GM18508 (cell line): ENCODE data around the gene MAD1L1.

ENCODE experiments used
- ATAC-seq: cut with Tn5 transposase; IDR thresholded peaks from one replicate; pipeline ENCODE4 v1.9.1; 2021; ENCODE audit warnings: moderate number of reproducible peaks; ENCODE audit not compliant: insufficient read depth, unreplicated experiment

MAD1L1 gene

DNA sequence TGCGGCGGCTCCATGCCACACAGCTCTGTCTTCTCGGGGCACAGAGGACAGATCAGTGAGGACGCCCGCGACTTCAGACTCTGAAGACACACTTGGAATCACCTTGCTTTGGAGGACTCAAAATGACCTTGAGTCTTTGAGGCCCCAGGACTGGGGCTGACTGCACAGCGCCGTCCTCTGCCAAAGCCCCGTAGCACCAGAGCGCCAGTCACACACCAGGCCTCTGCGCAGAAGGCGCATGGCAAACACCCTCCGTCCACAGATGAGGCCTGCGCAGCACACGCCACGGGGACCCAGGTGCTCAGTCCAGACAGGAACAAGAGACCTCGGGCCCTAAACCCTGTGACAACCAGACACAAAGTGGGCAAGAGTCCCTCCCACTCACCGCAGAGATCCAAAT is 134.7 kb downstream of the MAD1L1 start:
- ATAC-seq: no peak

DNA sequence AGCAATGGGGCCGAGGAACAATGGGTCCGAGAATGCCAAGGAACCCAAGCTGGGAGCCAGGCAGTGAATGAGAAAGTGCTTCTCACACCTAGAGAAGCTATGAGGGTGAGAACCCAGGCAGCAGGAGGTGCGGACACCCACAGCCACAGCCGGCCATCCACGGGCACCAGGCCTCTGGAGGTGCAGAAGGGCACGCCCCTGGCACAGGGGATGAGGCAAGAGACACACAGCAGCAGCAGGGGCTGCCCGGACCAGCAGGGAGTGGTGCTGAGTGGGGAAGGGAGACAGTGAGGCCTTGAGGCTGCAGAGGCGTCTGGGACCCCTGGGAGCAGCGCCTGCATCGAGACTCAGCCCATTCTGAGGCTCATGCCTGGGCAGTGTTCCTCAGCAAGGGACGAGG is 135.3 kb downstream of the MAD1L1 start:
- ATAC-seq: no peak

DNA sequence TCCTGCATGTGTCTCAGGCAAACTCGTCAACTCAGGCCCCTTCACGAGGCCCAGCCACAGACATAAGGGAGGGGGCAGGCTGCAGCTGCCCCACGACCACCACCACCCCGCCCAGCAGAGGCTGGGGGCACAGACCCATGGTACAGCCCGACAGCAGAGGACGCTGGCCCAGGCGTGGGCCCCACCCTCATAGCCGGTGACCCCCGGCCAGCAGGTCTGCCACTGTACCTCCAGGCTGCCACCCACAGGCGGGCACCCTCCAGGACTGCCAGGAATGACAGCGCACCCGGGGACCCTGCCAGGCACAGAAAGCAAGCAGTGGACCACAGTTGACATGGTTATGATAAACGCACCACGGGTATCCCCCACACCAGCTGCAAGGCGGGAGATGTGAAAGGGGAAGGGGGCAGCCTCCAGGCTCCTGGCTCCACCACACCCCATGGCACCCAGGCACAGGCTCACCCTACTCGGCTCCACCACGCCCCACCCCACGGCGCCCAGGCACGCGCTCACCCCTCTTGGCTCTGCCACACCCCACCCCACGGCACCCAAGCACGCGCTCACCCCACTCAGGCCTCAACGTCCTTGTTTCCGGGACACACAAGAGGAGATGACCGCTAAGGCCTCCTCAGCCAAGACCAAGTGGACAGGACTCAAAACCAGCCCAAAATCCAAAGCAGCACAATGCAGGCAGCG is 135.9 kb downstream of the MAD1L1 start:
- ATAC-seq: no peak

DNA sequence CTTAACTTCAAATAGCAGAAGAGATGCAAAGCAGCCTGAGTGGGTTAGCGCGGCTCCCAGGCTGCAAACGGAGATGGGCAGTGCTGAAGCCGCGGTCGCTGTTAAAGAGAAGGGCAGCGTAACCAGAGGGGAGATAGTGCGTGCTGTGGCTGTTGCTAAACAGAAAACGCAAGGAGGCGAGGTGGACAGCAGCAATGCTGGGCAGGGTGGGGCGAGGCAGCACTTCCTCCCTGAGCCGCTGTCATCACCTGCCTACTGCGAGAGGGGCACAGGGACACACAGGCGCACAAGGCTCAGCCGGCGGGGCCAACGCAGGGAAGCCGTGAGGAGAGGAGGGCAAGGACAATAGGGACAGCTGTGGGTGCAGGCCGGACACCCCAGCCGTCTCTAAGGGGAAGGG is 137.3 kb downstream of the MAD1L1 start:
- no peak for ATAC-seq

DNA sequence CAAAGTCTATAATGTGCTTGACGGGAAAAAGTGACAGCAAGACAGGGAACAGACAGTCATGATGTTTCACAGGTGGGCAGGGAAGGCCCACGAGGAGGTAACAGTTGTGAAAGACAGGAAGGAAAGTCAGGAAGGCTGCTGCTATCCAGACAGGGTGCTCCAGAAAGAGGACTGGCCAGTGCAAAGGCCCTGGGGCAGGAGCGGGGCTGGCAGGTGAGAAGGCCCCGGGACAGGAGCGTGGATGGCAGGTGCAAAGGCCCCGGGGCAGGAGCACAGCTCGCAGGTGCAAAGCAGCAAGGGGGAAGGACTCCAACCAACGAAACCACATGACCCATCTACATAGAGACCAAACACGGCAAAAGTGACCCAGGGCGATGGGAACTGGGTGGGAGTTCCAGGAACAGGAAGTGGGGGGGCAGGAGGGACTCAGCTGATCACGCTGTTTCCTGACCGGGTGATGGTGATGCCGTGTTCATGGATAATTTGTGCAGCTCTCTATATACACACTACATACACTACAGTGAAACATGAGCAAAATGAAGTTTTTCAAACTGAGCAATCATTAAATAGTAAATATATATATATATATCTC is 138.2 kb downstream of the MAD1L1 start:
- no peak for ATAC-seq

DNA sequence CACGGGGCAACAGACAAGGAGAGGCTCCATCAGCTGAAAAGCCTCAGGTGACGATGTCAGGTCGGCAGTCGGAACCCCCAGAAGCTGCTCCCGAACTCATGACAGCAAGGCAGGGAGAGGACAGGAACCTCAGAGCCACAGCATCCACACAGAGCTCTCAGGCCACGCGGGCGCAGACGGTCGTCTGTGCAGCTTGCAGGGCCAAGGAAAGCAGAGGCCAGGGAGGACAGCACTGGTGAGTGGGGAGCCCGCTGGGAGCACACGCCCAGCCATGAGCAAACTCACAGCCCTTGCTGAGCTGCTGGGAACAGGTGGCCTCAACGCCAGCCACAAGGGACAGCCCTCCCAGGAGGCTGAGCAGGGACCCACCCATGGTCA is 138.9 kb downstream of the MAD1L1 start:
- ATAC-seq: no peak

DNA sequence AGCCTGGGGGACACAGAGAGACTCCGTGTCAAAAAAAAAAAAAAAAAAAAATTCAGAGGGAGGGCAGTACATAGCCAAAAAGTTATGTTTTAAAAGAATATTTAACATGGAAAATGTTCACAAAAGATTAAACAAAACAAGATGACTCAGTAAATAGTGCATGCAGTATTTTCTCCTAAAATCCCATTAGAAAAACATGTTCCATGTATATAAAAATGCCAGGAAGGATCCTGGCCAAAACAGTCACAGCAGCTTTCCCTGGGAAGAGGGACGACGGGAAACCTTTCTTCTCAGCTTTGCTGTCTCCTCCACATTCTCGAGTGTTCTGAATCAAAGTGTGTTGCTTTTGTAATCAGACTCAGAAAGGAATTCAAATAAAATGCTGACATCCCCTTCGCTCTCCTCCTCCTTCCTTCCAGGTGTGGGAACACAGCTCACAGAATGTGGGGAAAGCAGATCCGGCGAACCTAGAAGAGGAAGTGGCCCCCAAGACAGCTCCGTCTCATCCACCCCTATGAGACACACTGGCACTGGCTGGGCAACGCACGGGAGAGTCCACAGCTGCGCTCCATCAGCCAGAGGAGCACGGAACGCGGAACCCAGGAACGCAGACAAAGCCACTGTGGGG is 139.4 kb downstream of the MAD1L1 start:
- ATAC-seq: no peak

DNA sequence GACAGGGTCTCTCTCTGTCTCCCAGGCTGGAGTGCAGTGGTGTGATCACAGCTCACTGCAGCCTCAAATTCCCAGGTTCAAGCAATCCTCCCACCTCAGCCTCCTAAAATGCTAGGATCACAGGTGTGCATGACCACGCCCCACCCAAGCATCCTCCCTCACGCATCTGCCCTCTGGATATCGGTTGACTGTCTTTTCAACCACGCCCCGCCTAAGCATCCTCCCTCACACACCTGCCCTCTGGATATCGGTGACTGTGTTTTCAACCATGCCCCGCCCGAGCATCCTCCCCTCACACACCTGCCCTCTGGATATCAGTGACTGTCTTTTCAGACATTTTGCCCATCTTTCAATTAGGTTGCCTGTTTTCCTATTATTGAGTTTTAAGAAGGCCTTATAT is 140.5 kb downstream of the MAD1L1 start:
- no peak for ATAC-seq

DNA sequence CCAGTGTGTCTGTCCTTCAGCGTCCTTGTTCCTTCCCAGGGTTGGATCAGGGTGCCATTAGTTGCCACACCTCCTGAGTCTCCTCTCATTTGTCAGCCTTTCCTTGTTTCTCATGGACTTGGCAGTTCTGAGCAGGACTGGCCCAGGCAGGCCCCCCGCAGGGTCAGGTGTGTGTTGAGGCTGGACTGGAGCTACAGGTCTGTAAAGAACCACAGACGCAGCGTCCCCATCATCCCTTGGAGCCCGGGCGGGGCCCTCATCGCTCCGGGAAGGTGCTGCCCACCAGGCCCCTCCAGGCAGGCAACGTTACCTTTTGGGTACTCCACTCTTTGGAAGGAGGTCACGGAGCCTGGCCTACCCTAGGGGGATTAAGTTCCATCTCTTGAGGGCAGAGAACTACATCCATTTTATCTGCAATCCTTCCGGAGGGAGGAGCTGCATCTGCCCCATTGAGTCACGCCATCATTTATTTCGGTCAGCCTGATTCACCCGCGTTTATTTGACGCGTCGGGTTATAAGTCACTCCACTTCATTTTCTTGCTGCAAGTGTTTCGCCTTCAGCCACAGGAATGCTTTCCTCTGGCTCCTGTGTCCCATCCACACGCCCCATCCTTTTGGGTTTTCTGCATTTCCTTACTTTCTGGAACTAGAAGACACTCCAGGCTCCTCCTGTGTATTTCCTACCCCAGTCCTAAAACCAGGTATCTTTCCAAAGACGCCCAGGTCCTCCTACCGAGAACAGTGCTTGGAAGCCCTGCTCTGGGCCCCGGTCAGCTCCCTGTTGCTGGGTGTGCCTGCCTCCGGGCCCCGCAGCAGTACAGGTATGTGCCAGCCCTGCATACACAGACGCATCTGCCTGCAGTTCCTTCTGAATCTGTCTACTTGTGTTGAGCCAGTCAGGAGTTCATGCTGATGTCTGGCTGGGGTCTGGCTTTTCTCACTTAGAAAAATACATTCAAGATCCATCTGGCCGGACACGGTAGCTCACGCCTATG is 141.9 kb downstream of the MAD1L1 start:
- no peak for ATAC-seq

DNA sequence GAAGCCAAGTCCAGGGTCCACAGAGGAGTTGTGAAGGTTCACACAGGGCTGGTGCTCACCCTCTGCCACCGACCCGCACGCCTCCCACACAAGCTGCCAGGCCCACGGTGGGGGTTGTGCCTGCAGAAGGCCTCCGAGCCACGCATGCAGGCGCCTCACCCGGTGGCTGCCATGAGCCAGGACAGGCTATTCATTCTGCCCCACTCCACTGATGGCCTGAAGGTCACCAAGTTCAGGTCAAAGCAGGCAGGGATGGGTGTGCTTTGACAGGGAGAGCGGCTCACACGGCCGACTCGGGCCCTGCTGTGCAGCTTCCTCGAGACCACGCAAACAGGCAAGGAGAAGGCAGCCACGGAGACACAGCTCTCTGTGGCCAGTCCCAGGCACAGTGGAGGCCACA is 143.9 kb downstream of the MAD1L1 start:
- ATAC-seq: no peak

DNA sequence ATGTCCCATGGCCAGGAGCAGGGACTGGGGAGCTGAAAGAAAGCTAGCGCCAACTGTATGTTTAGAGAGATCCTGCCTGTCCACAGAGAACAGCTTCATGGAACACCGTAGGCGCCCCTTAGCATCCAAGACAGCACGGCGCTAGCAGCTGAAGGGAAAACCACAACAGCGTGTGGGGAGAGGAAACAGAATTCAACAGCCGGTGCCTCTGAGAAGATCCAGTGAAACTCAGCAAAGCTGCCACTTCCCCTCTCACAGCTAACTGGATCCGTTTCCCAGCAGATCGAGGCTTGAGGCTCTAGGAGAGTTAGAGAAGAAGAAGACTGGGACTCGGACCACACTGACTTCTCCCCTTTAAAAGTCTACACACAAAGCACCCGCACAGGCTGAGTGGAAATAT is 145.0 kb downstream of the MAD1L1 start:
- ATAC-seq: no peak

DNA sequence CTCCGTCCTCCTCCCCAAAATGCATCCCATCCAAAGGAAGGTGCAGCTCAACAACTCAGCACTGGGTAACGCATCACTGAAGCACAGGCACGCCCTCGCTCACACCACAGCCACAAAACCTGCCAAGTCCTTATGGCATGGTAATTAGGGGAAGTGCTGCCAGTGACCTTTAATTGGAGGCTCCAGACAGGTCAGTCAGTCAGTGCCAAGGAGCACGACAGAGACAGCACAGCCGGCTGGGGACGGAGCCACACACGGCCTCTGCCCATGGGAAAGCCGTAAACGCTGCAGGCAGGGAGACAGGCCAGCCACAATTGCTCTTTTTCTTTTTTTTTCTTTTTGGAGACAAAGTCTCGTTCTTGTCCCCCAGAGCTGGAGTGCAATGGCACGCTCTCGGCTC is 146.5 kb downstream of the MAD1L1 start:
- ATAC-seq: no peak

DNA sequence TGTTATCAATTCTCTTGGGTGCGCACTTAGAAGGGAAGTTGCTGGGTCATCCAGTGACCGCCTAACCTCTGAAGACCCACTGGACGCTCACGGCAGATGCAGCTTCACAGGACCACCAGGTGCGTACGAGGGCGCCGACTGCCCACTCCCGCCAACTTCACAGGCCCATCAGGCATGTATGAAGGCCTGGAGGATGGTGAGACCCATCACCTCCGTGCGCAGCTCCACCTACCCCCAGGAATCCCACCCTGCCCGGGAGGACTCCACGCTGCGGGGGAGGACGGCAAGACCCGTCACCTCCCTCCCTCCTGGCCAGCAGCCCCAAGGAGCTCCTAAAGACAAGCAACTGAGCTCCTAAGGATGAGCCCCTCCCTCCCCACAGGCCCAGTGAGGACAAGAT is 146.9 kb downstream of the MAD1L1 start:
- ATAC-seq: no peak

DNA sequence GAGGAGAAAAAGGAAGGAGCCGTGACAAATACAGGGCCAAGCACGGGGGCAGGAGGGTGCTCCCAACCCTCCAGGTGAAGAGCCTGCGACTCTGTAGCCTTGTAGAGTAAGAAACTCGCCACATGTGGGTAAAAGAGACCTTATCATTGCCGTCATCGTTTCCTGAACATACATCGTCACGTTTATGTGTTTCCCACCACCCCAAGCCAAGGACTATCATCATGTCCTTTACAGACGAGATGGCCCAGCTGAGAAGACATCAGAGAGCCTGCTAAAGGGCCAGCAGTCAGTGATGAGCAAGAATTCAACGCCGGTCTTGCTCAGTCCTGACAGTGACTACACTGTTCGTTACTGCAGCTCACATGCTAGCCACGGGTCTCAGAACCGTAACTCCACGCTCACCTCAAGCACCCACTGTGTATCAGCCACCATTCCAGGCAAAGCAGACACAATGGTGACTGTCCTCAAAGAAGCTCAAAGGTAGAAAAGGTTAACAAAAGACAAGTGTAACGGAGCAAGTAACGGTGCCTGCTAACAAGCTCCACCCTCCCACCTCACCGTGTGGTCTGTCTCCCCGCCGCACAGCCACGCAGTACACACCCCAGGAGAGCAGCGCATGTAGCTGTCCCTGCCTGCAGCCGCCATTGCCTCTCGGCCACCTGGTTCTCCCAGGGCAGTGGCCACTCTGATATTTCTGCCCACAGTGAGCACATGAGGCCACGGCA is 147.8 kb downstream of the MAD1L1 start:
- no peak for ATAC-seq

DNA sequence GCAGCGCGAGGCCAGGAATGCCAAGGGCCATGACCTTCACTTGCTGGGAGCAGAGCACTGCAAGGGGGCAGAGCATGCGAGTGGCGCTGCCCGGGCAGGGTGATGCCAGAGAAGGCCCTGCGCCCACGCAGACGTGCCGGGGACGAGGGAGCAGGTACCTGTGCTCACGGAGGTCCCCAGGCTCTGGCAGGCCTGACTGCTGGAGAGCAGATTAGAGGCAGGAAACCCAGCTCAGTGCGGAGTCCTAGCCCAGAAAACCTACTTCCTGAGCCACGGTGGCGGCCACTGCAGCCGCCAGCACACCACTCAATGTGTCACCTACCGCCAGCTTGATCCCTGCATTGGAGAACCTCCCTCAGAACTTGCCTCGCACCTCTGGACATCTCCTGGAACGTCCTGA is 148.4 kb downstream of the MAD1L1 start:
- no peak for ATAC-seq

DNA sequence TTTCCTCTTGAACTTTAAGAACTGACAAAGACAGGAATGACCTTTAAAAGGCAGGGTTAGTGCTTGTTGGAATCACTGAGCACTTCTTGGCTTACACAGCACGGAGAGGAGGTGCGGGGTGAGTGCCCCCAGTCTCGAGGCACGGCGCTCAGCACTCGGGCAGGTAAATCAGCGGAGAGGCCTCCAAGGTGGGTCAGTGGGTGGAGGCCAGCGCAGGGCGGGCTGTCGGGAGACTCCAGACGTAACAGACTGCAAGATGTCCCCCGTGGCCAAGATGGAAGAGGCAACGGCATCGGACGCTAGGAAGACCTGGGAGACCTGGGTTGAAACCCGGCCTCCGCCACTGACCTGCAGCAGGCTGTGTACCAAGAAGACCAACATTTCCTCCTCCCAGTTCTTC is 149.4 kb downstream of the MAD1L1 start:
- no peak for ATAC-seq

DNA sequence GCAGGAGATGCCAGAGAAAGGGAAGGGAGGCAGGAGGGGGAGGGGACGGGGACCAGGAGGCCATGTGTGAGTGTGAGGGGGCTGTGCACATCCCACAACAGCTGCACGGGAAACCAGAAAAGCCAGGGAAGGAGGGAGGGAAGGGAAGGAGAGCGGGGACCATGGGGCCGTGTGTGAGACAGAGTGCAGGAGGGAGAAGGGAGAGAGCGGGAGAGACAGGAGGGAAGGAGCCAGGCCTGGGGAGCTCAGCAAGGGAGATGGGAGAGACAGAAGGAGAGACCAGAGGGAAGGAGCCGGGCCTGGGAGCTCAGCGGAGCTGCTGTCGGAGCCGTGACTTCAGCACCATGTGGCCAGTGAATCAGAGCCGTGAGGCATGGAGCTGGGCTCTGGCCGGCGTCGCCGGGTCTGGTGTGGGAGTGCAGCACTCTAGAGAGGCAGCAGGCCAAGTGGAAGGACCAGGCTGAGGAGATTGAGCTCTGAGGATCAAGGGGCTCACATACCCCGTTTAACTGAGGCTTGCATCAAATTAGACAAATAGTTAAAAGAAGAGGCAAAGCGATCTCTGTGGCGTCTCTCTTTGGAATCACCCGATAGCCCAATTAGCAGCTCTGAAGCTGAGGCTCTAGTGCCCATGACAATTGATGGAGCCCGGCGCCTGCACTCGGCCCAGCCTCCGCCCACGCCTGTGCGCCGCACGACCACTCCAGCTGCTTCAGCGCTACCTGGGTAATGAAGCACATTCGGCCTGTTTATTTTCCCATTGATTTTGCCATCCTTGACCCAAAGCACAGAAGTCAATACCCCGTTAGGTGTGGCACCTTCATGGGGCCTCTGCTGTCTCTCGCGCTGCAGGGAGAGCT is 150.4 kb downstream of the MAD1L1 start:
- no peak for ATAC-seq

DNA sequence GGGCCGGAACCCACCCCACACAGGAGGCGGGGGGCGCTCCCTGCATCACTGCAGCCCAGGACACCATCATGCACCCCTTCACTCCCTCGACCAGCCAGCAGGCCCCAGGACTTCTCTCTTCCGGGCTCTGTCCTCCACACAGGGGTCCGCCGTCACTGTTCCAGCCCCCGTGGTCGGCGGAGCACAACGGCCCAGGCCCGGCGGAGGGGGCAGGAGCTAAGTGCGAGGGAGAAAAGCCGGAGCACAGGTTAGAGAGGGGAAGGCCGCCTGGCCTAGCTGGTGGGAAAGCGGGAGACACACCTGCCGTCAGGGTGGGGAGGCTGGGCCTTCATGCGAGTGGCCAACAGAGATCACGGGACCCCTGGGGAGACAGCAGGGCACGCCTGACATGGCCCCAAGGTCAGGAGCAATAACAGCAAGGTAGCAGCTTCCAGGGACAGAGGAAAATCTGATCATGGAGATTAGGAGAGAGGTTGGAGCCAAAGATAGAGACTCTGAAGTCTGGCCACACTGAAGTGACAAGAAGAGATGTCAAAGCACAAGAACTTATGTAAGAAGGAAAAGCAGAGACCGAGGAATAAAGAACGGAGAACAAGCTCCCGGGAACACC is 151.1 kb downstream of the MAD1L1 start:
- ATAC-seq: no peak

DNA sequence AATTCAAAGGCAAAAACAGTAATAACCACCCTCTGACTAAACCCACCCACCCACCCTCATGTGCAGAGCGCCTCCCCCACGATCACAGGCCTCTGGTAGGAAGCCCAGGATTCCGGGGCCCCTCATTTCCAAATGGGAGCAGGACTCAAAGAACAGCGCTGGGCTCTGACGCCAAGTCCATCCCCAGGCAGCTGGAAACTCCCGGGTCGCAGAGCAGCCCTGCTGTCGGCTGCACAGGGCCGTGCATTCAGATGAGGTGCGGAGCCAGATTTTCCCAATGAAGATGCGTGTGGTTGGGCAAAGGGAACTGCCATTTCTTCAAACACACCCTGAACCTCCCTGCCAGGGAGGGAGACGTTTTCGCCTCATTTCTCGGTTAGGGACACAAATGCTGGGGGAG is 152.3 kb downstream of the MAD1L1 start:
- no peak for ATAC-seq
